H1 (cell line): ENCODE results near the gene MACROD2. TPM values are rescaled to one million over a fixed set of nuclear protein-coding genes. Genes with fewer than 3 reads are reported as not detected.
A peak's percentile ranks its signal among the peaks of the same experiment; 100 is the strongest.

ENCODE experiments used
- CHD7 ChIP-seq: fragments of 300-600 bp; sonication (generic); IDR thresholded peaks from 2 replicates; pipeline ENCODE4 v1.7.1; 2012; ENCODE audit warnings: low read length, moderate library complexity, mild to moderate bottlenecking, inconsistent platforms; ENCODE audit not compliant: insufficient replicate concordance
- EP300 ChIP-seq, 2 experiments: IDR thresholded peaks; 1 replicate in 1 of 2; 2 replicates in 1 of 2; pipeline ENCODE4 v1.6.1; 2011 to 2012; ENCODE audit warnings: low read depth in 2 of 2, low read length in 2 of 2, mild to moderate bottlenecking in 2 of 2, borderline replicate concordance in 1 of 2, inconsistent platforms in 1 of 2, moderate library complexity in 1 of 2
- EZH2 ChIP-seq: fragments of 200-600 bp; sonication (generic); IDR thresholded peaks from 2 replicates; pipeline ENCODE4 v1.7.1; 2012; ENCODE audit warnings: low read depth, mild to moderate bottlenecking, moderate library complexity, low read length, inconsistent platforms; ENCODE audit not compliant: severe bottlenecking
- GABPA ChIP-seq: IDR thresholded peaks from 2 replicates; pipeline ENCODE4 v1.6.1; 2011; ENCODE audit warnings: mild to moderate bottlenecking, low read length, moderate library complexity, borderline replicate concordance; ENCODE audit not compliant: insufficient read depth
- KDM1A ChIP-seq: fragments of 200-600, 300-600 bp; sonication (generic); IDR thresholded peaks from 2 replicates; pipeline ENCODE4 v1.7.1; 2016; ENCODE audit warnings: mild to moderate bottlenecking, low read length, borderline replicate concordance
- SIN3A ChIP-seq, 2 experiments: IDR thresholded peaks in 1 of 2; conservative IDR thresholded peaks in 1 of 2; 2 replicates each; pipeline ENCODE4 v1.6.1; 2011 to 2012; ENCODE audit warnings: low read length in 2 of 2, improper control_type of control experiment in 1 of 2, low read depth in 1 of 2, mild to moderate bottlenecking in 1 of 2
- SP4 ChIP-seq: IDR thresholded peaks from 2 replicates; pipeline ENCODE4 v1.6.1; 2012; ENCODE audit warnings: low read length, inconsistent platforms
- TAF7 ChIP-seq: optimal IDR thresholded peaks from 2 replicates; pipeline ENCODE3; 2011; ENCODE audit warnings: low read depth, mild to moderate bottlenecking, inconsistent platforms, low read length, moderate library complexity, borderline replicate concordance
- polyA plus RNA-seq, 7 experiments: library from polyadenylated mRNA; depleted of rRNA in 3 of 7; stranded (reverse) in 5 of 7; unstranded in 2 of 7; fragments of >200 nt in 5 of 7; fragments of 200-250 nt in 2 of 7; gene quantifications; 1 replicate in 5 of 7; 2 replicates in 1 of 7; 4 replicates in 1 of 7; pipeline versions ENCODE4 v1.2.1 to v1.2.3, GENCODE V29; 2011 to 2013; ENCODE audit warnings: missing spikeins in 2 of 7, mixed read lengths in 2 of 7
- total RNA-seq: library from RNA; stranded (reverse); fragmentation: NEBNext Ultra II Directional; extraction: Animal tissue kit (Norgen Biotek cat#: 25700); gene quantifications from 2 replicates; pipeline ENCODE4 v1.2.1, GENCODE V29; 2021
- TF ChIP-seq, protein P1 (sequence below): IDR thresholded peaks from 2 replicates; pipeline ENCODE4 v1.6.1; 2011; ENCODE audit warnings: low read depth, mild to moderate bottlenecking, low read length; ENCODE audit not compliant: insufficient read depth

MACROD2 gene
- total and polyA plus RNA-seq, 2 of the 8 experiments (the other 6 are each of a cell fraction or from before 2014, with no cell fraction given) = 0.70 to 3.9 TPM

GRCh38 chr20:15976047-15976736 lies 1980.9 kb downstream of the MACROD2 start (continued):
- TF ChIP-seq TAF7 (no peak), SP4 (no peak), SIN3A (conservative IDR thresholded peaks at IDR 0.05 in 1 of 2, IDR thresholded peaks at IDR 0.05 in 1 of 2; ENCODE audit: low read depth in 1 of 2, low read length in 2 of 2) (no peak), CHD7 (peak; percentile 81), EZH2 (no peak), GABPA (no peak), KDM1A (no peak), EP300 (IDR thresholded peaks at IDR 0.05; ENCODE audit: borderline replicate concordance in 1 of 2, low read depth in 2 of 2, low read length in 2 of 2) (peak in 1 of 2 experiments; percentile 71; a peak in 1 of 3 replicates)
- TF ChIP-seq, protein P1, sequence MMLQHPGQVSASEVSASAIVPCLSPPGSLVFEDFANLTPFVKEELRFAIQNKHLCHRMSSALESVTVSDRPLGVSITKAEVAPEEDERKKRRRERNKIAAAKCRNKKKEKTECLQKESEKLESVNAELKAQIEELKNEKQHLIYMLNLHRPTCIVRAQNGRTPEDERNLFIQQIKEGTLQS = no peak
